ENCODE measurements around the gene ZNF337.

The ZNF337 gene

DNA sequence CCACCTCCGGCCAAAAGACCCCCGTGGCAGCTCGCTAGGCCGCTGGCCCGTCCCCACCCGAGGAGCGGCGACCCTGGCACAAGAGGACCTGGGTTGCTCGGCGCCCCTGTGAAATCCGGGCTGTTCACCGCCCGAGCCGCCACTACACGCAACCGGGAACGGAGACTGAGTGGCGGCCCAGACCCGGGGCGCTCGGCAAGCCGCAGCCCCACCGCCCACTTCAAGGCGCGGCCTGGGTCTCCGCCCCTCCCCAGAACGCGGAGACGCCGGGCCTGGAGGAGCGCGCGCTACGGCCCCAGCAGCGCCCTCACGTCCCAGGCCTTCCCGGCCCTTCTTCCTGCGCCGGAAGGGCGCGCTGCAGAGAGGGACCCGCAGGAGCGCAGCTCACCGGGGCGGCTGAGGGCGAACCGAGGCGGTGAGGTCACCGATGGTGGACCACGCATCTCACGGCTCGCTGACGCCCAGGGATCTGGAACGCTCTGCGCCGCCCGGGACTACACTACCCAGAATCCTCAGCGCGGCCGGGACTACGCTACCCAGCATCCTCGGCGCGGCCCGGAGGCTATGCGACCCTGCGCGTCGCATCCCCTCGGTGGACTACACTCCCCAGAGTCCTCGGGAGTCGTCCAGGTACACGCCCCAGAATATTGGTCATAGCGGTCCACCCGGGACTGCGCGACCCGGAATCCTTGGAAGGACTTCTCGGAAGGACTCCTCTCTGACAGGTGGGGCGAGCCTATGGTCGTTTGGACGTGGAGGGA is at the start of gene ZNF337:
TSS of gene ZNF337 (minus strand) at position 483 of the 761 bp plus-strand sequence. CDS start 10,436 bp downstream, outside the sequence.
- TF ChIP-seq, protein P1, sequence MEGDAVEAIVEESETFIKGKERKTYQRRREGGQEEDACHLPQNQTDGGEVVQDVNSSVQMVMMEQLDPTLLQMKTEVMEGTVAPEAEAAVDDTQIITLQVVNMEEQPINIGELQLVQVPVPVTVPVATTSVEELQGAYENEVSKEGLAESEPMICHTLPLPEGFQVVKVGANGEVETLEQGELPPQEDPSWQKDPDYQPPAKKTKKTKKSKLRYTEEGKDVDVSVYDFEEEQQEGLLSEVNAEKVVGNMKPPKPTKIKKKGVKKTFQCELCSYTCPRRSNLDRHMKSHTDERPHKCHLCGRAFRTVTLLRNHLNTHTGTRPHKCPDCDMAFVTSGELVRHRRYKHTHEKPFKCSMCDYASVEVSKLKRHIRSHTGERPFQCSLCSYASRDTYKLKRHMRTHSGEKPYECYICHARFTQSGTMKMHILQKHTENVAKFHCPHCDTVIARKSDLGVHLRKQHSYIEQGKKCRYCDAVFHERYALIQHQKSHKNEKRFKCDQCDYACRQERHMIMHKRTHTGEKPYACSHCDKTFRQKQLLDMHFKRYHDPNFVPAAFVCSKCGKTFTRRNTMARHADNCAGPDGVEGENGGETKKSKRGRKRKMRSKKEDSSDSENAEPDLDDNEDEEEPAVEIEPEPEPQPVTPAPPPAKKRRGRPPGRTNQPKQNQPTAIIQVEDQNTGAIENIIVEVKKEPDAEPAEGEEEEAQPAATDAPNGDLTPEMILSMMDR (IDR thresholded peaks at IDR 0.05; ENCODE audit: low read depth, low read length): no peak
- H3K4me3 ChIP-seq (ENCODE audit: low read depth, low read length): peak within 1 kb of the TSS; percentile 86

DNA sequence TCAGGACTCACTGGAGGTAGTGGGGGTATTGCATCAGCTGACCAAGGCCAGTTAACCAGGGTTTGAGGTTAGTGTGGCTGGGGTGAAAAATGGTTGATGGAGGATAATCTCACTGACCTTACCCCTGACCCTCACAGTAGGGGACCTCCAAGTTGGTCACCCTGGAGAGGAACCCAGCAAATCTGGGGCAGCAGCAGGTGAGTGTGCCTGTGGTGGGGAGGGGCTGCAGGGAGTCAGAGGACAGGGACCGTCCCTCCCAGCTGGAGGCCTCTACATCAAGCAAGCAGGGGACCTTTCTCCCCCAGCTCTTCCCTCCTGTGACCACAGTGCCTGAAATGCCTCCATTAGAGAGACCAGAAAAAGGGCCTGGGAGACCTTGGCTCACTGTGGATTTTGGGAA is 49.1 kb upstream of the ZNF337 start:
- H3K4me3 ChIP-seq (ENCODE audit: low read depth, low read length): no peak overlapping the region
- TF ChIP-seq, protein P1 (IDR thresholded peaks at IDR 0.05; ENCODE audit: low read depth, low read length): no peak

DNA sequence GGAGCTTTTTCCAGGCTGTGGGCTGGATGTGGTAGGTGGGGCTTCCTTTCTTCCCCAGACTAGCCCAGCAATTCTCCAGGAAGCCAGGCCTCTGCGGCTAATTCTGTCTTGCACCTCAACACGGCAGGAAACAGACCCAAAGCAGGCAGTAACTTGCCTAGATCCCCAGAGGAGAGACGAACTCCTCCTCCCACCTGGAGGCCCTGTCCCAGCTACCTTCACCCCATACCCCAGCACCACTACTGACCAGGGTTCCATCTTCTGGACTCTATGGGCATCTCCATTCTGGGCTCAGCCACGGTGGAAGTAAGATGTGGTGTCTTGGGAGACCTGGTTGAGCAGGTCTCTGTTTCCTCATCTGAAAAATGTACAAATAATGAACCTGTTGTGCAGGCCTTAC is 48.4 kb upstream of the ZNF337 start:
- no peak overlapping the region for H3K4me3 ChIP-seq (ENCODE audit: low read depth, low read length)
- TF ChIP-seq, protein P1 (IDR thresholded peaks at IDR 0.05; ENCODE audit: low read depth, low read length): no peak

DNA sequence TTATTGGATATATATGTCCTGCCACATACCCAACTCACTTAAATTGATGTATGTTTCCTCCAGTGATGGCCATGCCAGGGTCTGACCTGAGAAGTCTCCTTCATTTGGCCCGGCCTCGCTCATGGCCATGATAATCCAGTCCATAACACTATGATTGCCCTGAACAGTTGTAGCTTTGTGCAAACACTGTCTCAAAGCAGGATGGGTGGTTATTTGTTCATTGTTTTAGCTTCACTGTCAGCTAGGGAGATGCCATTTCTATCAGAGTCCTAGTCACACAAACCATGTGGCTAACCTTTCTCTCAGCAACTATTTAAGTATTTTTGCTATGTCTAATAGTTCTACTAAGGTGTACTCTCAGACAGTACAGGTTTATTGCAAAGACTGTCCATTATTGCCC is 47.6 kb upstream of the ZNF337 start:
- no peak overlapping the region for H3K4me3 ChIP-seq (ENCODE audit: low read depth, low read length)
- TF ChIP-seq, protein P1 (IDR thresholded peaks at IDR 0.05; ENCODE audit: low read depth, low read length): no peak

DNA sequence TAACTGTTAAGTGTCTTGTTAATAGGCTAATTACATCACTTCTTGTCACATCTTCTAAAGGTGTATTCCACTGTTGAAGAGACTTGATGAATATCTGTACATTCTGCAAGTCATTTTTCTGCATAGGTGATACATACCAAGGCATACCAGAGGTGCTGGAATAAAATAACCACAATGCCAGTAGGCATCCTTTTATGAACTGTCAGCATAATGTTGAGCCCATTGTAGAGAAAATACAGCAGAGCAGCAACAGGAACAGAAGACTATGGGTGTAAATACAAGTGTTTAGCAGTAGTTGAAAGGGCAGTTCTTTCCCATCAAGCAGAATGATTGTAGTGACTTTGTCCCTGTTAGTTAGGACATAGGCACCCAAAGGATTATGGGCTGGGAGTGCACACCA is 44.4 kb upstream of the ZNF337 start:
- no peak overlapping the region for H3K4me3 ChIP-seq (ENCODE audit: low read depth, low read length)
- TF ChIP-seq, protein P1 (IDR thresholded peaks at IDR 0.05; ENCODE audit: low read depth, low read length): no peak

DNA sequence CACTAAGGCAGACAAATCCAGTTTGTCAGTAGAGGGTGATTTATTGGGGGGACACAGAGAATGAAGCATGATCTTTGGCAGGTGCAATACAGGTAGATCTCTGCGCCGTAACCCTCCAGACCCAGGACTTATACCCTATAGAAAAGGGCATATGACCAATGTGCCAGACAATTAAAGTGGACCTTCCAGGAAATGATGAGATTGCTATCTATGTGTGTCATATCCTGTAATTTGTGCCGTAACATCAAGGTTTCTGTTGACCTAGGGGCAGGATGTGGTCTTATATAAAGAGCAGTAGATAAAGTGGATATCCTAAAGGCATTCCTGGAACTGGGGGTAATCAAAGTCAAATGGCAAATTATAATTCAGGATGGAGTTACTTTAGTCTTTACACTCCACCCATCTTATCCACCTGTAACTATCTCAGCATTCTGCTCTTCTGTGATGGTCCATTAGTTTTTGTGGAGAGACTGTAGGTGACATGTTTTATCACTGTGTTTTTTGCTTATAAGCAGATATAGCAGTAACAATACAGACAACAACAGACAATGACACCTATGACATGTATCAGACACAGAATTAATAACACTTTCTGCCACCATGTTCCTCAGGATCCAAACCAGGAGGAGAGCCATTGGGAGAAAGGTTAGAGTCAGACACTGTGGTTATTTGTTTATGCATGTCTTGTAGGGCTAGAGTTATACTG is 43.1 kb upstream of the ZNF337 start:
- H3K4me3 ChIP-seq (ENCODE audit: low read depth, low read length): no peak overlapping the region
- TF ChIP-seq, protein P1 (IDR thresholded peaks at IDR 0.05; ENCODE audit: low read depth, low read length): no peak

DNA sequence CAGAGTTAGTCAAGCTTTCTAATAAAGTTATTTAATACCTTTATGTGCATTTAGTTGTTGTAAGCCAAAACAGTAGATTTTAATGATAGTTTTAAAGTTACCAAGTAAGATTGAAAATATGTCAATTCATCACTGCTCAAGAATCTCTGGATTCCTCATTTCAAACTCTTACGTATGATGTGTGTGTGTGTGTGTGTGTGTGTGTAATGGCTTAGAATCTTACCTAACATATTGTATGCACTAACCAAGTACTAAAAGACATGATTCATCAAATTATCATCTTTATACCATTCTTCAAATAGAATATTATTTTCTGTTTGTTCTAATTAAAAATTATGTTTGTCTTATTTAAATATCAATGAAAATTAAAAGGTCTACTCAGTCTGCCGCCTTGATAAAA is 41.5 kb upstream of the ZNF337 start:
- TF ChIP-seq, protein P1 (IDR thresholded peaks at IDR 0.05; ENCODE audit: low read depth, low read length): no peak
- H3K4me3 ChIP-seq (ENCODE audit: low read depth, low read length): no peak overlapping the region
